ENCODE results near the gene FYCO1.

DNA sequence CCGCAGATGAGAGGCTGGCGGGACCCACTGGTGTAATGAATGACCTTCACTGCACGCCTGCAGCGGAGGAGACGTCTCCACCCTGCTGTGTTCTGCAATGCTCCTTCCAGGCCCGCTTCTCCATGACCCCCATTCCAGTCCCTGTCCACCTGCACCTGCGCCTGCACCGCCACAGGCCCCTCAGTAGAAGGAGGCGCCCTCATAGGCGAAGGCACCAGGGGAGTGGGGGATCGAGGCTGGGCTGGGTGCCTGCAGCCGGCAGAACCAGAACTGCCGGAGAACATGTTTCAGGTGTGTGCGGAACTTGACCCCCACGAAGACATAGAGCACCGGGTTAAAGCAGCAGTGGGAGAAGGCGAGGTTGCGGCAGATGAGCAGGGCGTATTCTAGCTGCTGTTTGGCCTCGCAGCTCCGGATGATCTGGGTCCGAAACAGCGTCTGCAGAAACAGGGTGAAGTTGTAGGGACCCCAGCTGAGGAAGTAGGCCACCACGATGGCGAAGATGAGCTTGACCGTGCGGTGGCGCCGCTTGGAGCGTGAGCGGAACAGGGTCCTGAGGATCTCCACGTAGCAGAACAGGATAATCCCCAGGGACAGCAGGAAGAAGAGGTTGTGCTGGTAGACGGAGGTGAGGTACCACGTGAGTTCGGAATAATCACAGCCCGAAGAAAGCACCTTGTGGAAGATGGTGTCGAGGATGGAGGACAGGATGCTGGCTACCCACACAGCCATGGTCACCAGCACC lies 25.3 kb upstream of the FYCO1 start:
- TF ChIP-seq CTCF (IDR thresholded peaks at IDR 0.05; ENCODE audit: borderline replicate concordance, extremely low read depth, low read length, poor library complexity, severe bottlenecking): no peak
- no peak for TF ChIP-seq EZH2 (IDR thresholded peaks at IDR 0.05; ENCODE audit: borderline replicate concordance, low read depth, low read length, severe bottlenecking)

Measured in DND-41 (cell line).